ENCODE results near the gene ANAPC2.

DNA sequence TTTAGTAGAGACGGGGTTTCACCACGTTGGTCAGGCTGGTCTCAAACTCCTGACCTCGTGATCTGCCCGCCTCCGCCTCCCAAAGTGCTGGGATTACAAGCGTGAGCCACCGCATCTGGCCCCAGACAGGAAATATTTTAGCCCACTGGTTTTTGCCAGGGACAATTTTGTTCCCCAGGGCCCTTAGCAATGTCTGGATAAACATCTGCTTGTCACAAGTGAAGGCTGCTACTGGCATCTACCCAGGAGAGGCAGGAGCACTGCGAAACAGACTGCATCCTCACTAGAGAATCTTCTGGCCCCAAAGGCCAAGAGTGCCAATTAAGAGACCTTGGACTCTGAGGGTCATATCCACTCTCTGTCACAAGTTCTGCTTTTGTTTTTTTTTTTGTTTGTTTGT lies 14.6 kb upstream of the ANAPC2 start:
- TF ChIP-seq, protein P1, sequence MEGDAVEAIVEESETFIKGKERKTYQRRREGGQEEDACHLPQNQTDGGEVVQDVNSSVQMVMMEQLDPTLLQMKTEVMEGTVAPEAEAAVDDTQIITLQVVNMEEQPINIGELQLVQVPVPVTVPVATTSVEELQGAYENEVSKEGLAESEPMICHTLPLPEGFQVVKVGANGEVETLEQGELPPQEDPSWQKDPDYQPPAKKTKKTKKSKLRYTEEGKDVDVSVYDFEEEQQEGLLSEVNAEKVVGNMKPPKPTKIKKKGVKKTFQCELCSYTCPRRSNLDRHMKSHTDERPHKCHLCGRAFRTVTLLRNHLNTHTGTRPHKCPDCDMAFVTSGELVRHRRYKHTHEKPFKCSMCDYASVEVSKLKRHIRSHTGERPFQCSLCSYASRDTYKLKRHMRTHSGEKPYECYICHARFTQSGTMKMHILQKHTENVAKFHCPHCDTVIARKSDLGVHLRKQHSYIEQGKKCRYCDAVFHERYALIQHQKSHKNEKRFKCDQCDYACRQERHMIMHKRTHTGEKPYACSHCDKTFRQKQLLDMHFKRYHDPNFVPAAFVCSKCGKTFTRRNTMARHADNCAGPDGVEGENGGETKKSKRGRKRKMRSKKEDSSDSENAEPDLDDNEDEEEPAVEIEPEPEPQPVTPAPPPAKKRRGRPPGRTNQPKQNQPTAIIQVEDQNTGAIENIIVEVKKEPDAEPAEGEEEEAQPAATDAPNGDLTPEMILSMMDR (IDR thresholded peaks at IDR 0.05) = no peak
- TF ChIP-seq POLR2A (IDR thresholded peaks at IDR 0.05) = no peak

Measured in sigmoid colon (tissue), 3 donors.